ENCODE measurements around the gene BIRC3.

- TF ChIP-seq, protein P1, sequence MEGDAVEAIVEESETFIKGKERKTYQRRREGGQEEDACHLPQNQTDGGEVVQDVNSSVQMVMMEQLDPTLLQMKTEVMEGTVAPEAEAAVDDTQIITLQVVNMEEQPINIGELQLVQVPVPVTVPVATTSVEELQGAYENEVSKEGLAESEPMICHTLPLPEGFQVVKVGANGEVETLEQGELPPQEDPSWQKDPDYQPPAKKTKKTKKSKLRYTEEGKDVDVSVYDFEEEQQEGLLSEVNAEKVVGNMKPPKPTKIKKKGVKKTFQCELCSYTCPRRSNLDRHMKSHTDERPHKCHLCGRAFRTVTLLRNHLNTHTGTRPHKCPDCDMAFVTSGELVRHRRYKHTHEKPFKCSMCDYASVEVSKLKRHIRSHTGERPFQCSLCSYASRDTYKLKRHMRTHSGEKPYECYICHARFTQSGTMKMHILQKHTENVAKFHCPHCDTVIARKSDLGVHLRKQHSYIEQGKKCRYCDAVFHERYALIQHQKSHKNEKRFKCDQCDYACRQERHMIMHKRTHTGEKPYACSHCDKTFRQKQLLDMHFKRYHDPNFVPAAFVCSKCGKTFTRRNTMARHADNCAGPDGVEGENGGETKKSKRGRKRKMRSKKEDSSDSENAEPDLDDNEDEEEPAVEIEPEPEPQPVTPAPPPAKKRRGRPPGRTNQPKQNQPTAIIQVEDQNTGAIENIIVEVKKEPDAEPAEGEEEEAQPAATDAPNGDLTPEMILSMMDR (IDR thresholded peaks at IDR 0.05): peak in 2 of 3 experiments; percentile 18 to 32
- no peak for TF ChIP-seq POLR2A (IDR thresholded peaks at IDR 0.05)
Observed at GRCh38 chr11:102317099-102317767, at the start of gene BIRC3.

All from testis (tissue), 2 donors.